22Rv1 (cell line): ENCODE results near the gene BANP.
"Not testable (repeated sequence)": the region's sequence is repeated elsewhere in the genome, so short reads cannot be mapped to it uniquely, and the experiment has no call there.

Source experiments
- H3K27ac ChIP-seq: fragments of 450-650 bp; 2 replicates; pipeline ENCODE4 v1.5.1; 2017
- CTCF ChIP-seq: fragments of 450-650 bp; IDR thresholded peaks from 2 replicates; pipeline ENCODE4 v1.5.1; 2017; ENCODE audit warnings: mild to moderate bottlenecking
- ZFX ChIP-seq: fragments of 450-650 bp; IDR thresholded peaks from 2 replicates; pipeline ENCODE4 v1.6.1; 2017; ENCODE audit warnings: antibody characterized with exemption, borderline replicate concordance

The BANP gene

DNA sequence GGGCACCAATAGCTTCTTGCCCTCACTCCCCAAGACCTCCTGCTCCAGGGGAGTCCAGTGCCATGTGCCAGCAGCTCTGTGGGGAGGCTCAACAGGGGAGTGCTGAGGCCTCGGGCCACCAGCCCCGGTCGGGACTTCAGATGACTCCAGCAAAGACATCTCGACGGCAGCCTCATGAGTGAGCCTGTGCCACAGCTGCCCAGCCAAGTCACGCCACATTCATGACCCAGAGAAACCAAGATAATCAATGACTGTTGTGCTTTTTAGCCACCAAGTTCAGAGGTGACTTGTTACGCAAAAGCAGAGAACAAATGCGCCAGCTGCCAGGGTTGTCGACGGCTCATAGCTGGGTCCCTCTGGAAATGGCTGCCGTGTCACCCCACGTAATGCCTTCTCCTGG lies 157.5 kb downstream of the BANP start:
- H3K27ac ChIP-seq = no peak overlapping the region
- TF ChIP-seq CTCF (no peak), ZFX (no peak)

- H3K27ac ChIP-seq = not testable (repeated sequence)
These were observed 158.7 kb downstream of the BANP start for GRCh38 chr16:88109726-88110621.

GRCh38 chr16:88110875-88111494 lies 159.8 kb downstream of the BANP start:
- H3K27ac ChIP-seq = not testable (repeated sequence)

- not testable (repeated sequence) for H3K27ac ChIP-seq
These were observed 160.7 kb downstream of the BANP start for GRCh38 chr16:88111976-88112375.

DNA sequence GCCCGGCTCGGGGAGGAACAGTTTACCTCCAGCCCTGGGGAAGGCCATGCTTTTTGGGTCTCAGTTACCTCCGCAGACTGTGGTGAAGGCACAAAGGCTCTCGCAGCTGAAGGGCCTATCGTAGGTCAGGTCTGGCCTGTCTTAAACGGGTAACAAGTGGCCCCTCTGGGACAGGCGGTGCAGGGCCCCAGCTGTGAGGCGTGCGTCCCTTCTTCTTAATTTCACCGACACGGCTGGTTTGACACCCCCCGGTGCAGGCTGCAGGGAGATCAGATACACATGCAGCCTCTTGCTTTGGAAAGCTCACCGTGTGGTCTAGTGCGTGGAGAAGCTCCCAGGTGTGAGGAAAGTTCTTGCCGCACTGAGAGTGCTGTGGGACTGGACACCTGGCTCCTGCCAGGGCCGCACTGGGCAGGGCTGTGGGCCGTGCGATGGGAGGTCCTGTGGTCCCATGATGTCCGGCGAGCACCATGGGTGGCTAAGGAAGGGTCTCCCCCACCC lies 162.4 kb downstream of the BANP start:
- H3K27ac ChIP-seq = no peak overlapping the region
- TF ChIP-seq CTCF (no peak), ZFX (no peak)

GRCh38 chr16:88114541-88115228 lies 163.5 kb downstream of the BANP start:
- not testable (repeated sequence) for H3K27ac ChIP-seq

DNA sequence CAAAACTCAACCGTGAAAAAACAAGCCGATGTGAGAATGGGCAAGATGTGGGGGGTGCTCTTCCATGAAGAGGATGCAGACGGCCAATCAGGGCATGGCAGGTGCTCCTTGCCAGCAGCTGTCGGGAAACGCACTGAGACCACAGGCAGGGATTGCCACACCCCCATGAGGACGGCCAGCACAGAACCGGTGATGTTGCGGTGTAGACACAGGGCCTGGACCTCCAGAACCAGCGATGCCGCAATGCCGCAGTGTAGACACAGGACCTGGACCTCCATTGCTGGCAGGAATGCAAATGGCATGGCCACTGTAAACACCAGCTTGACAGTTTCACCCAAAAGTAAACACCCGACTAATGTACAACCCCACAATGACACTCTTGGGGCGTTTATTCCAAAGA lies 164.9 kb downstream of the BANP start:
- TF ChIP-seq ZFX = no peak
- no peak for TF ChIP-seq CTCF
- H3K27ac ChIP-seq = no peak overlapping the region

- TF ChIP-seq ZFX (no peak), CTCF (no peak)
- no peak overlapping the region for H3K27ac ChIP-seq
These were observed 166.2 kb downstream of the BANP start for GRCh38 chr16:88117476-88117868.

DNA sequence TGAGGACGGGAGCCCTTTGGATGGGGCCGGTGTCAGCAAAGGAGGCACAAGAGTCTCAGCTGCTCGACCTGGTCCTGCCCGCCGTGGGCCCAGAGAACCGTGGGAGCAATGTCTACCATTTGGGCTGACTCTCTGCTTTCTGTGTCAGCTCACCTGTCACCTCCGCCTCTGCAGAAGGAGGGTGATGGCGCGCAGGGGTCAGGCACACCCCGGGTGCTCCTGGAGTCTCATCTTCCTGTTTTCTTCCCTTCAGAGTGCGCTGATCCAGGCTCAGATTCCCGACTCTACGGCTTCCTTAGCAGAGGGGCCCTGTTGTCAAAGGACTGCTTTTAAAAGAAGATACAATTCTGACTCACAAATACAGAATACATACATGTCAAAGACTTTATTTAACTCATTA lies 167.1 kb downstream of the BANP start:
- H3K27ac ChIP-seq = no peak overlapping the region

DNA sequence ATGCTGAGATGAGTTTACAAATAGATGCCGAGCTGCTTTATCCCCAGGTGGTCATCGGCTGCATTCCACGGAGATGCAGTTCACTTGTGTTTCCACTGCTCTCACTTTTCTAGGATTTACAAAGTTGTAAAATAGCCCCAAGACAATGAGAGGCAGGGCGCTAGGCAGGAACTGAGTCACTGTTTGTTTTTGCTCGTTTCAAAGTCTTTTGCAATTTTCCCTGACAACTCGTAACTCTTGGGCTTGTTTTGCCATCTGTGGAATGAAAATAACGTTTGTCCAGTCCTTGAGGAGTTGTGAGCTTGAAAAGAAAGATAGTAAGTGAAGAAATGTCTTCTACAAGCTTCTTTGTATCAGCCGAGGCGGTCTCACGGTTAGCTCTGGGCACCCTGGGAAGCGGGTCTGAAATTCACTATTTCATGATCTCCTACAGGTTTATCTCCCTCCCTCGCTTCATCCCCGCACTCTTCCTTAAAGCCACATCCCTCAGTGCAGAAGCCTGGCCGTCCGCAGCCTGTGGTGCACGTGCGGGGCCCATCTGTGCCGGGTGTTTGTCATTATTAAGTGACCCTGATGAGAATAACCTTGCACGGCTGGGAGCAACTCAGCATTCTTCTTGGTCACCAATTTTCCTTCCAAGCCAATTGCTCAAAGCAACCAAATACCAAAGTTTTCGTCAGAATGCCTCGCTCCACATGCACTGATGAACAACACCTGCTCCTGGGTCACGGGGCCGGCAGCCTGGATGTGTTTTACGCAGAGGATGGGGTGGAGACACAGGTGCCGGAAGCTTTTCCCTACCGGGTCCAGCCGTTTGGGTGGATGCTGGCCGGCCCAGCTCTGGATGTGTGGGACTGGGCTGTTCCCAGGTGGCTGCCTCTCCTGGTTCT lies 167.9 kb downstream of the BANP start:
- not testable (repeated sequence) for H3K27ac ChIP-seq

More for the DNA sequence above, 167.1 kb downstream of the BANP start:
- TF ChIP-seq CTCF = no peak

GRCh38 chr16:88119881-88120751 lies 168.9 kb downstream of the BANP start:
- not testable (repeated sequence) for H3K27ac ChIP-seq
